ENCODE results near the gene ELK4.

DNA sequence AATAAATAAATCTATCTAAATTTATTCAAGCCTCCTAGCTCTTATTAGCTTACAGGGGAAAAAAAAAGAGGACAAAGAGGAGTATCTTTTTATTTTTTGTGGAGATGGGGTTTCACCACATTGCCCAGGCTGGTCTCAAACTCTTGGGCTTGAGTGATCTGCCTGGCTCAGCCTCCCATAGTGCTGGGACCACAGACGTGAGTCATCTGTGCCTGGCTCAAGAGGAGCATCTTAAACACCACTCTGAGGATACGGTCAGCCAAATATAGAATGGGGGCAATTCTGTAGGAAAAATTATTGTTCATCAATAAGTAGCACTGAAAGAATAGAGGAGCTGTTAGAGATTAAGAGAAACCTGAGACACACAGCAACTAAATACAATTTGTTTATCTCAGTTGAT, 24.4 kb upstream of the ELK4 start:
- no peak for TF ChIP-seq EZH2 (IDR thresholded peaks at IDR 0.05; ENCODE audit: insufficient read depth, poor library complexity, severe bottlenecking)
- no peak for TF ChIP-seq EZH2phosphoT487 (IDR thresholded peaks at IDR 0.05; ENCODE audit: insufficient read depth, low read depth)
